Esophagus (tissue), 2 donors: Measurements from ENCODE around the gene ETAA1. TPM values are rescaled to one million over a fixed set of nuclear protein-coding genes. Genes with fewer than 3 reads are reported as not detected.

Experiments used
- H3K27ac ChIP-seq, 2 donors: one replicate each; pipeline ENCODE4 v1.5.1; 2013; ENCODE audit warnings: low read depth in 2 of 2, mild to moderate bottlenecking in 2 of 2, inconsistent platforms in 1 of 2, low read length in 1 of 2, moderate library complexity in 1 of 2
- H3K27me3 ChIP-seq, 2 donors: one replicate each; pipeline ENCODE4 v1.6.1; 2013; ENCODE audit warnings: low read length in 2 of 2, control low read depth in 1 of 2, mild to moderate bottlenecking in 1 of 2; ENCODE audit not compliant: insufficient read depth in 2 of 2, control insufficient read depth in 1 of 2
- H3K36me3 ChIP-seq, 2 donors: one replicate each; pipeline ENCODE4 v1.6.1; 2013; ENCODE audit warnings: low read length in 1 of 2; ENCODE audit not compliant: control insufficient read depth in 2 of 2, insufficient read depth in 2 of 2
- H3K4me1 ChIP-seq, 2 donors: one replicate each; pipeline ENCODE4 v1.6.1; 2013; ENCODE audit warnings: low read length in 1 of 2; ENCODE audit not compliant: control insufficient read depth in 2 of 2, insufficient read depth in 2 of 2
- H3K4me3 ChIP-seq, 2 donors: one replicate each; pipeline ENCODE4 v1.5.1; 2013; ENCODE audit warnings: low read length in 2 of 2, mild to moderate bottlenecking in 2 of 2, low read depth in 1 of 2, moderate library complexity in 1 of 2
- H3K9me3 ChIP-seq, 2 donors: one replicate each; pipeline ENCODE4 v1.6.1; 2013; ENCODE audit warnings: mild to moderate bottlenecking in 2 of 2, low read depth in 1 of 2, low read length in 1 of 2, moderate library complexity in 1 of 2; ENCODE audit not compliant: control insufficient read depth in 2 of 2, insufficient read depth in 1 of 2
- WGBS, 2 donors: extraction: QIAGEN DNeasy Blood & Tissue Kit; methylation state at CpG; one replicate each; pipeline ENCODE4 v1.1.7; 2013; 5-methylcytosine and 5-hydroxymethylcytosine counted together
- polyA plus RNA-seq, 2 donors: library from polyadenylated mRNA; stranded (reverse); fragments of 200-250 nt; gene quantifications; one replicate each; pipeline ENCODE4 v1.2.3, GENCODE V29; 2013
- donor health status: healthy with polysubstance abuse.
- donor health status: Bipolar disorder and iron deficiency.

Gene ETAA1
- polyA plus RNA-seq, result 1 to 10 TPM; 4.9 to 6.2 TPM

DNA sequence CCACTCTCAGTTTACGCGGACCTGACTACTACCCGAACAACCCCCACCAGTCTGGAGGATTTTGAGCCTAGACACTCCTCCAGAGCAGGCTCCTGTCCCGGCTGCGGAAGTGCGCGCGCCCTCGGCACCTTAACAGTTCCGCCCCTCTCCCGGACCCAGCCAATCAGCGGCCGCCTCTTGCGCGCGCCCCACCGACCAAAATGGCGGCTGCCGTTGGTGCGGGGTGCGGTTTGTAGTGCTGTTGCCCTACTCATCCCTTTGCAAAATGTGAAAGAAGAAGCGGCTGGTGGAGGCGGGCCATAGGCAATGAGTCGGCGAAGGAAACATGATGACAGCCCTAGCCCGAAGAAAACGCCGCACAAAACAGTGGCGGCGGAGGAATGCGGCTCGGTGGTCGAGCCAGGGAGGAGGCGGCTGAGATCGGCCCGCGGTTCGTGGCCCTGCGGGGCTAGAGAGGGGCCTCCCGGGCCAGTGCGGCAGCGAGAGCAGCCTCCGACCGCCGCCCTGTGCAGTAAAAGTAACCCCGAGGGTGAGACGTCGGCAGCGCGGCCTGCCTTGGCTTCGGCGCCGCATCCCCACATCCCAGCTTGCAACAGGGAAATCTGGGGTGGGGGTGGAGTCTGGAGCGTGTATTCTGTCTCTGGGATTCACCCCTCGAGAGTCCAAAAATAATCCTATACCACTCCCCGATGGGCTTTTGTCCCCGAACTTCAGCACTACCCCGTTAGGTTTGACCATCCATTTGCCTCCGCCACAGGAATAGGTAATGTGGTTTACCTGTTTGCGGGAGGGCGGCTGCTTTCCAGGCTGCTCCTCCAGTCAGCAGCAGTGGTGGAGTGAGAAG, at the start of gene ETAA1:
Gene ETAA1 (plus strand): TSS at position 191 of the 844 bp plus-strand sequence. CDS start 116 bp downstream, at position 307.
- no peaks in the 10 kb centered on the region for H3K27me3 ChIP-seq
- peak within 1 kb of the TSS; percentile 74 to 99 for H3K4me3 ChIP-seq
- peak within 1 kb of the TSS; percentile 93 to 95 for H3K27ac ChIP-seq
- H3K4me1 ChIP-seq, result no peaks in the 10 kb centered on the region
- no peaks in the 10 kb centered on the region for H3K36me3 ChIP-seq
- peaks cover 0 to 3% of the 10 kb centered on the region in 2 donors for H3K9me3 ChIP-seq
- WGBS, 2 donors, result 0% methylated on average over 61 of the region's 61 CpGs

DNA sequence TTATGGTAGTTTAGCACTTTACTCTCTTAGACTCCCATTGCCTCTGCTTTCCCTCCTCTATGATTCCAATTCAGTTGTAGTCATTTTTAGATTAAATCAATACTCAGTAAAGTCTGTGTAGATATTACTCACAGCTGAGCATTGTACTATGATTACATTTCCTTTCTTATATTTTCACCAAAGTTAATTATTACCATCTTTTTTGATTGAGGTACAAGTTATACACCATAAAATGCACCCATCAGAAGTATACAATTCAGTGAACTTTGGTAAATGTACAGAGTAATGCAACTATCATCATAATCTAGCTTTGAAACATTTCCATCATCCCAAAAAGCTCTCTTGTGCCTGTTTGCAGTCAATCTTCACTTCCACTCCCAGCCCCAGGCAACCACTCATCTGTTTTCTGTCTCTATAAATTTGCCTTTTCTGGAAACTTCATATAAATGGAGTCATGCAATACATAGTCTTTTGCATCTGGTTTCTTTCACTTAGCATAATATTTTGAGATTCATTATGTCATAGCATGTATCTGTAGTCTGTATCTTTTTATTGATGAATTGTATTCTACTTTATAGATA, 30.2 kb upstream of the ETAA1 start:
- no peaks in the 10 kb centered on the region for H3K27me3 ChIP-seq
- H3K27ac ChIP-seq, result no peak overlapping the region
- H3K4me1 ChIP-seq, result no peaks in the 10 kb centered on the region
- no peaks in the 10 kb centered on the region for H3K36me3 ChIP-seq
- no peaks in the 10 kb centered on the region for H3K9me3 ChIP-seq
- H3K4me3 ChIP-seq, result no peak overlapping the region

DNA sequence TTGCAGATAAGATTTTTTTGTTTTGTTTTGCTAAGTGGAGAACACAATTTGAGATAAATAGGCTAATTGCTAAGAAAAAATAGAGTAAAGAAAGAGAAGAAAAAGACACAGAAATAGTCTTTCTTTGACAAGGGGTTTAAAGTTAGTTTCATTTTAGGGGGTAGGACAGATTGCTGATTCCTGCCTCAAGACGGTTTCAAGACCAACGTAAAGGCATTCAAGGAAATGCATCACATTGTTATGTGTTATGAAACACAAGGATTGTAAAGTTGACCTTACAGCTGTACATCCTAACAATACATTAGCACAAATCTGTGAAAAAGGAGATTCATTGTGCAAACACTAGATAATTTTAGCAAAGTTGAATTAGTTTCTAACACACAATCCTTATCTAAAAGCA, 22.7 kb upstream of the ETAA1 start:
- Histone ChIP-seq H3K4me3 (no peak overlapping the region), H3K4me1 (no peaks in the 10 kb centered on the region)

DNA sequence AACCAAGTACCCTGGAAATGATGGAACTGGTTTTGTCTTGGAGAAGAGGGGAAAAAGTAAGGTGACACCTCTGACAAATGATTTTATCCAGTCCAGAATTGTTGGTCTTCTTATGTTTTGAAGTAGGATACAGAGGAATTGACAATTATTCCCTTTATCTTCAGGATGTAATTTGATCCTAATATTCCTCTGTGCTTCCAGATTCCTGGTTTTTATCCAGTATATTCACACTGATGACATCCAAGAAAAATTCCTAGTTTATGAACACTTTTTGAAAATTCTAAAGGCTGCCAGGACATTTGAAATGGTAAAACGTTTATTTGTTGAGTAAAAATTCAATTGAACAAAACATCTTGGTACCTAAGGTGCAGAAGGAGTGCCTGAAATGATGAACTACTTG, 22.2 kb upstream of the ETAA1 start:
- Histone ChIP-seq H3K27me3 (no peaks in the 10 kb centered on the region), H3K36me3 (no peaks in the 10 kb centered on the region), H3K4me1 (no peaks in the 10 kb centered on the region), H3K27ac (no peak overlapping the region), H3K9me3 (no peaks in the 10 kb centered on the region), H3K4me3 (no peak overlapping the region)
- WGBS, 2 donors, result 37 to 44% methylated on average over 1 of the region's 1 CpG

More for the DNA sequence above, 22.7 kb upstream of the ETAA1 start:
- 32 to 35% methylated on average over 2 of the region's 2 CpGs for WGBS, 2 donors
- no peaks in the 10 kb centered on the region for H3K27me3 ChIP-seq
- no peaks in the 10 kb centered on the region for H3K36me3 ChIP-seq
- H3K27ac ChIP-seq, result no peak overlapping the region
- H3K9me3 ChIP-seq, result no peaks in the 10 kb centered on the region

DNA sequence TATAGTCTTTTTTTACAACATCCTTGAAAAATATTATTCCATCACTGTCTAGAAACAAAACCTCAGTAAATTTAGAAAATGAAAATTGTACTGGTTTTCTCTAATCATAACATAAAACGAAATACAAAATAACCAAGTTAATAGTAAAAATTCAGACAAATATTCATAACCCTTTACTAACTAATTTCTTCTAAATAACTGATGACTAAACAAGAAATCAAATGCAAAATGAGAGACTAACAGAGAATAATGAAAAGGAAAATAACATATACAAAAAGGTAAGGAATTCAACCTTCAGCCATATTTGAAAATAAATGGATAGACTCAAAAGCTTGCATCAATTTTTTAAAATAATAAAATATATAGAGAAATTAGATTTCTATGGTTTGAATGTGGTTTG, 18.6 kb upstream of the ETAA1 start:
- 83 to 92% methylated on average over 1 of the region's 1 CpG for WGBS, 2 donors
- H3K27ac ChIP-seq, result no peak overlapping the region
- no peaks in the 10 kb centered on the region for H3K36me3 ChIP-seq
- H3K27me3 ChIP-seq, result no peaks in the 10 kb centered on the region
- no peaks in the 10 kb centered on the region for H3K9me3 ChIP-seq
- H3K4me1 ChIP-seq, result no peaks in the 10 kb centered on the region
- no peak overlapping the region for H3K4me3 ChIP-seq

DNA sequence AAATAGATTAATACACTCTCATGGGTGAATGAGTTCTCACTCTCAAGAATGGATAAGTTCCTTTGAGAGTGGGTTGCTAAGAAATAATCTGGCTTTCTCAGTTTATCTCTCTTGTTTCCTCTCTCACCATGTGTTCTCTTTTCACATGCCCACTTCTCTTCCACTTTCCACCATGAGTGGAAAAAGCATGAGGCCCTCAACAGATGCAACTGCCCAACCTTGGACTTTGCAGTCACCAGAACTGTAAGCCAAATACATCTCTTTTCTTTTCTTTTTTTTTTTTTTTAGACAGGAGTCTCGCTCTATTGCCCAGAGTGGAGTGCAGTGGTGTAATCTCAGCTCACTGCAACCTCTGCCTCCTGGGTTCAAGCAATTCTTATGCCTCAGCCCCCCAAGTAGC, 18.1 kb upstream of the ETAA1 start:
- no peak overlapping the region for H3K27ac ChIP-seq
- H3K27me3 ChIP-seq, result no peaks in the 10 kb centered on the region
- 94 to 98% methylated on average over 1 of the region's 1 CpG for WGBS, 2 donors

DNA sequence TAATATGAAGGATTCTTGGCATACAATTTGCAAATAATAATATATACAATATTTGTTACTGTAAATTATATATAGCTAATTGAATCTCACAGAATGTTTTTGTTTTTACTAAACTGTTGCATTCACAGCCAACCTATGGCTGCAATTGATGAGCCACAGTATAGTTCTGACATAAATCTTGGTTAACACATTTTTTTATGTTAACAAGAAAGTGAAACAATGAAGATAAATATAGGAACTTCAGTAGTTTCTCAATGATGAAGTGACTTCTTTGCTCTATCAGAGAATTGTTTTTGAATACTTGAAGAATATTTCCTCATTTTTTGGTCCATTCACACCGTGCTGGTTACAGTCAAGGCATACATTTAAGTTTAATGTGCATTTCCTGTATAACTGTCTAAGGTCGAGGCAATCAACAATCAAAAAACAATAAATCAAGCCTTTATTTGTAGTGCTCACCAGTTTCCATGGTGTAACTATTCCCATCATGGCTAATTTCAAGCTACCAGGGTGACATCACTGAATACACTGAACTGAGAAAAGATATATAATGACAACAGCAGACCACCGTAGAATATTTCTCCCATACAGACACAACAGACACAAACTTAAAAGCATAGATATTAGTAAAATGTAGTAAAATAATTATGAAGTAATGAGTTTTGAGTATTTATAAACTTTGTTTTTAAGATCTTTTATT, 12.9 kb upstream of the ETAA1 start:
- no peaks in the 10 kb centered on the region for H3K36me3 ChIP-seq
- H3K4me3 ChIP-seq, result no peak overlapping the region
- 56 to 68% methylated on average over 3 of the region's 3 CpGs for WGBS, 2 donors
- no peaks in the 10 kb centered on the region for H3K9me3 ChIP-seq
- H3K4me1 ChIP-seq, result no peaks in the 10 kb centered on the region
- H3K27me3 ChIP-seq, result no peaks in the 10 kb centered on the region
- no peak overlapping the region for H3K27ac ChIP-seq

More for the DNA sequence above, 18.1 kb upstream of the ETAA1 start:
- H3K9me3 ChIP-seq, result no peaks in the 10 kb centered on the region
- H3K4me1 ChIP-seq, result no peaks in the 10 kb centered on the region
- no peak overlapping the region for H3K4me3 ChIP-seq
- H3K36me3 ChIP-seq, result no peaks in the 10 kb centered on the region

DNA sequence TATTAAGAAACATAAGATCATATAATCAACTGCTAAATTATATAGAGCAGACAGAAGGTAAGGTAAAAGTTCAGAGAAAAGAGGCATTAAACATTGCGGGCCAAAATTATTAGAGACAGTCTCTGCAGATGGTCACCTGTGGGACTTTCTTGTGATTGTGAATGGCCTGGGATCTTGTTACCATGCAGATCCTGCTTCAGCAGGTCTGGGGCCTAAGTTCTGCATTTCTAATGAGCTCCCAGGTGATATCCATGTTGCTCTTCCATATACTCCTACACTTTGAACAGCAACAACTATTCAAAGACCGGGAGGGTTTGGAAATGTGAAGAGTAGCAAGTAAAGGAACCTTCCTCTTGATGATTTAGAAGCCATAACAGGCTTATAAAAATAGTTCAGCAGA, 8.5 kb upstream of the ETAA1 start:
- Histone ChIP-seq H3K27me3 (no peaks in the 10 kb centered on the region), H3K9me3 (no peaks in the 10 kb centered on the region), H3K4me3 (no peak overlapping the region), H3K4me1 (no peaks in the 10 kb centered on the region), H3K36me3 (no peaks in the 10 kb centered on the region), H3K27ac (peak overlapping the region in 1 of 2 donors; percentile 4)
- WGBS, 2 donors, result 88 to 95% methylated on average over 2 of the region's 2 CpGs

DNA sequence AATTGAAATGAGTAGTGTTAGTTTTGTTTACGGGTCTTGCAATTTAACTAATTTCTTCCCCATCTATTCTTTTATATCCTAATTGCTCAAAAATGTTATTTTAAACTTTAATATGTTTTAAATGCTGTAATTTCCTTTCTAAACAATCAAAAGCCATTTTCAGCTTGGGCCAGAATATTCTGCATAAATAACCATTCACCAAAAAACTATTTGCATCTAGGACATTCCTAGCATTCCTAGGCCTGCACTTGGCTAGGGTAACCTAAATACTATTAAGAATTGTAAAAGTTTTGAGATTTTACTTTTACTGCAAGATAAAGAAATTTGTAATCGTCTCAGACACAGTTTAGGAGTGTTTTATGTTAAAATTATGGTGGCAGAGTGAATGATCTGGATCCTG, 7.8 kb upstream of the ETAA1 start:
- 52 to 54% methylated on average over 2 of the region's 2 CpGs for WGBS, 2 donors
- no peak overlapping the region for H3K27ac ChIP-seq
- no peaks in the 10 kb centered on the region for H3K4me1 ChIP-seq
- H3K27me3 ChIP-seq, result no peaks in the 10 kb centered on the region
- H3K4me3 ChIP-seq, result no peak overlapping the region
- no peaks in the 10 kb centered on the region for H3K36me3 ChIP-seq
- no peaks in the 10 kb centered on the region for H3K9me3 ChIP-seq
